GM20000 (cell line): ENCODE results near the gene TRAPPC12.
"Not testable (repeated sequence)": the region's sequence is repeated elsewhere in the genome, so short reads cannot be mapped to it uniquely, and the experiment has no call there.

Experiments used
- DNase-seq: peaks from one replicate; pipeline ENCODE4 v3.0.0; 2012; ENCODE audit warnings: low spot score
- TF ChIP-seq, protein P1 (sequence below): IDR thresholded peaks from 2 replicates; pipeline ENCODE4 v1.5.1; 2012; ENCODE audit warnings: mild to moderate bottlenecking, control low read depth; ENCODE audit errors: extremely low read depth, missing control alignments

TRAPPC12 gene

DNA sequence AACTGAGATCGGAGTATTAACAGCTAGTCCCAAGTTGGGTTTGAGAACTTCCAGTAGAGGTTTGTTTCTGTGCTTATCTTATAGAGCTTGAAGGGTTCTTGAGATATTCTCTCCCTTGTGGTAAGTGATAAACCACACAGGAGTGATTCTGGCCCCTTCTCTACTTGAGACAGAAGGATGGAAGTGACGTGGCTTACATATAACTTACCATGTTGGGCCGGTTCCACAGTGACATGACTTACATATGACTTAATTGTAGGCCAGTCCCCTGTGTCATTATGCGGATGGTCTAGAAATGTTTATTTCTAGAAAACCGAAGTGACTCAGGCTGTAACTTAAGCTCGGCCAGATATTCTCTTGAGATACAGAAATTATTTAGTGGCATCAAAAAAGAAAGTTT lies 62.7 kb downstream of the TRAPPC12 start:
- DNase-seq, result no peak
- TF ChIP-seq, protein P1, sequence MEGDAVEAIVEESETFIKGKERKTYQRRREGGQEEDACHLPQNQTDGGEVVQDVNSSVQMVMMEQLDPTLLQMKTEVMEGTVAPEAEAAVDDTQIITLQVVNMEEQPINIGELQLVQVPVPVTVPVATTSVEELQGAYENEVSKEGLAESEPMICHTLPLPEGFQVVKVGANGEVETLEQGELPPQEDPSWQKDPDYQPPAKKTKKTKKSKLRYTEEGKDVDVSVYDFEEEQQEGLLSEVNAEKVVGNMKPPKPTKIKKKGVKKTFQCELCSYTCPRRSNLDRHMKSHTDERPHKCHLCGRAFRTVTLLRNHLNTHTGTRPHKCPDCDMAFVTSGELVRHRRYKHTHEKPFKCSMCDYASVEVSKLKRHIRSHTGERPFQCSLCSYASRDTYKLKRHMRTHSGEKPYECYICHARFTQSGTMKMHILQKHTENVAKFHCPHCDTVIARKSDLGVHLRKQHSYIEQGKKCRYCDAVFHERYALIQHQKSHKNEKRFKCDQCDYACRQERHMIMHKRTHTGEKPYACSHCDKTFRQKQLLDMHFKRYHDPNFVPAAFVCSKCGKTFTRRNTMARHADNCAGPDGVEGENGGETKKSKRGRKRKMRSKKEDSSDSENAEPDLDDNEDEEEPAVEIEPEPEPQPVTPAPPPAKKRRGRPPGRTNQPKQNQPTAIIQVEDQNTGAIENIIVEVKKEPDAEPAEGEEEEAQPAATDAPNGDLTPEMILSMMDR, result no peak

DNA sequence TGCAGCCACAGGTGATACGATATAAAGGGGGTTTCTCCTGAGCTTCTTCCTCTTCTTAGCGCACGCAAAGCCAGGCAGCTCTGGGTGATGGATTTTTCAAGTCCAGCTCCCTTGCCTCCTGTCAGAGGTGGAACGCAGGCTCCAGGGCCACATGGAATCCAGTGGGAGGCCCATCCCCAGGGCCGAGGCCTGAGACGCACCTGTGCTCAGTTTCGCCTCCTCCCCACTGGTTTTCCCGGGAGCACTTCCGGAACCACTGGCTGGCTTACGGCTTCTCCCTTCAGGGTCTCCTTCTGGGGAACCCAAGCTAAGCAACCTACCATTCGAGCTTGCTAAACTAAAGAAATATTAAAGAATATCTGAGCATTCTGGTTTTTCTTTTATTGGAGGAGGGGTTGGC lies 63.6 kb downstream of the TRAPPC12 start:
- no peak for DNase-seq
- TF ChIP-seq, protein P1, result no peak

DNA sequence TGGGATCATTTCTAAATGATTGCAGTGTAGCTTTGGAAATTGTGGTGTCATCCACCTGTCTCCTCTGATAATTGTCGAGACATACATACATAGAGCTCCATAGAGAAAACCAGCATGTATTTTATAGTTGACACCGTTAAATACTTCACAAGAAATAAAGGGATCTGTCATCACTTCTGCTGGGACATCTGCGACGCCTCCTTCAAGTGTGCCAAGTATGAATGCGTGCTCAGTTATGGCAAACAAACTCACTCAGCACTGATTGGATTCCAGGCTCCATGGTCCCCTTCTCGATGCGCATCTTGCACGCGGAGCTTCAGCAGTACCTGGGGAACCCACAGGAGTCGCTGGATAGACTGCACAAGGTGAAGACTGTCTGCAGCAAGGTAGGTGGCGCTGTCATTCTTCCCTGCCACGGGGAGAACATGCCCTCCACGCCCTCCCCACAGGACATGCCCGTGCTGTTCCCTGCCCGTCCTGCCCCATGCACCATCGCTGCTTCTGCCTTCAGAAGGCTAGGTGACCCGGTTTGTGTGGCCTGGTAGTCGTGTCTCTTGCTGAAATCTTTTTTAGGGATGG lies 64.1 kb downstream of the TRAPPC12 start:
- DNase-seq, result no peak

DNA sequence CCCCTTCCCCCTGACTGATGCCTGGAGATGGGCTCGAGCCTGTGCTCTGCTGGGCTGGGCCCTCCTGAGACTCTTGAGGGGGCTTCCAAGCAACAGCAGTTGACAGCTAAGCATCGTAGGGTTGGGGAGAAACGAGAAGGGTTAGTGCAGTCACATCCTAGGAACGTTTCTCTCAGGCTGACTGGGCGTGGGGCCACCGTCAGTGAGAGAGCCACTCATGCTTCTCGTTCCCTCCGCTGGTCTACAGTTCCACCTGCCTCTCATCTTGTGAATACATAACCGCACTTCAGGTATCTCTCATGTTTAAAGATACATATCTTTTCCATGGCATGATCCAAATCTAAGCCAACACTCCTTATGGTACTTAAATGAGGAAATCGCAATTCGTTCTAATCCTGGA lies 66.4 kb downstream of the TRAPPC12 start:
- TF ChIP-seq, protein P1, result no peak
- no peak for DNase-seq

More for the DNA sequence above, 64.1 kb downstream of the TRAPPC12 start:
- TF ChIP-seq, protein P1, result no peak

DNA sequence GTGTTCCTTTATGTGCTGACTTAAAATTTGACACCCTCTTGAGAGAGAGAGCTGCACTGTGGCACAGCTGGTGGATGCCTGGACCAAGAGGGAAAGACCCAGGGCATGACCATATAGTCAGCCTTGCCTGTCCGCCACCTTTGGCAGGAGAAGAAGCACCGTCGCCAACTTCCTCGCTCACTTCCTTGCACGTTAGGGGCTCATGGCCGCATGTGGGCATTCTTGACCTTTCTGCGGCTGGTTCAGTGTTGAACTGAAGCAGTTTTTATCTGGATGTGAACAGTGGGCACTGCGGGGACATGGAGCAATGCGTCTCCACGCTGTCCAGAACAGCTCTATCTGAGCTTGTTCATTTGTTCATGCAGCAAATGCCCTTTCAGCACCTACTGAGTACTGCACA lies 66.9 kb downstream of the TRAPPC12 start:
- no peak for DNase-seq
- TF ChIP-seq, protein P1, result no peak

DNA sequence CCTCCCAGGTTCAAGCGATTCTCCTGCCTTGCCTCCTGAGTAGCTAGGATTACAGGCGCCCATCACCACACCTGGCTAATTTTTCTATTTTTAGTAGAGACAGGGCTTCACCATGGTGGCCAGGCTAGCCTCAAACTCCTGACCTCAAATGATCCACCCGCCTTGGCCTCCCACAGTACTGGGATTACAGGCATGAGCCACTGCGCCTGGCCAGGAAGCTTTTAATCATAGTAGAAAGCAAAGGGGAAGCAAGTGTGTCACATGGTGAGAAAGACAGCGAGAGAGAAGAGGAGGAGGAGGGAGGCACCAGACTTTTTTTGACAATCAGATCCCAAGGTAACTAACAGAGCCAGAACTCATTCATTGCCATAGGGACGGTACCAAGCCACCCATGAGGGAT lies 67.7 kb downstream of the TRAPPC12 start:
- not testable (repeated sequence) for DNase-seq

DNA sequence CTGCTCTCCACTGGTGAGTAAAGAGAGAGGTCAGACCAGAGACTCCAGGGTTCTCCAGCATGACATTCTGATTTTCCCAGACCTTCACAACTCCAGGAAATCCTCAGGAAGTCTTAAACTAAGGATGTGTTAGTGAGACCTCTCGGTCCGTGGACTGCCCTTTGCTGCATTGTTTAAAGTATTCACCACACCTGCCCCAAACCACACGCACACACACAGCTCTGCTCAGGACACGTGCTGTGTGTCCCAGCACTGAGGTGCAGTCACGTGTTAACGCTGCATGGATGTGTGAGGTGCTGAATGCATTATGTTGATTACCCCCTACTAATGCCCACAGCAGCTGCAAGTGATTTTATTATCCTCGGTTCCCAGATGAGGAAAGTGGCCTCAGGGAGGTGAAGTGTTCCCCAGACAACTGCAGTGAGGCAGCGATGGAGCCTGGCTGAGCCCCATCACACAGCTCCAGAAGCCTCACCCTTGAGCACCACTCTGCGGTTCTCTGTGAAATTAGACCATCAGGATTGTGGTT lies 68.4 kb downstream of the TRAPPC12 start:
- TF ChIP-seq, protein P1, result no peak
- no peak for DNase-seq

DNA sequence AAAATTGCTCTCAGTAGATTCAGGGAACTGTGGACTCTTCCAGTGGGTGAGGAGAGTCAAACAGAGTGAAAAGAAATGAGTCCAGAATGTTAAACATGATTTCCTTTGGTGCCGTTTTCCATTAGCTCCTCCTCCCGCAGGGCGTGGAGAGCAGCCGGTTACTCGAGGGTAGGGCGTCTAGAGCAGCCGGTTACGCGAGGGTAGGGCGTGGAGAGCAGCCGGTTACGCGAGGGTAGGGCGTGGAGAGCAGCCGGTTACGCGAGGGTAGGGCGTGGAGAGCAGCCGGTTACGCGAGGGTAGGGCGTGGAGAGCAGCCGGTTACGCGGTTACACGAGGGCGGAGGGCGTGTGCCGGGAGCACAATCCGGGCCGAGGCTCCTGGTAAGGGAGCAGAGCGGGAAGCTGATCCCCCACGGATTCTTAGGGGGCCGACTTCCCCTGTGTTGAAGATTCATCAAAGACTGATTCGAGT lies 69.0 kb downstream of the TRAPPC12 start:
- DNase-seq, result not testable (repeated sequence)
